HepG2 (cell line): Measurements from ENCODE around the gene MAN1B1. TPM values are rescaled to one million over a fixed set of nuclear protein-coding genes. Genes with fewer than 3 reads are reported as not detected.

Source experiments
- ADNP ChIP-seq: sonication (generic); formaldehyde crosslinking; IDR thresholded peaks from 2 replicates; pipeline ENCODE4 v1.4.0; 2020; ENCODE audit warnings: missing genetic modification reagents
- AHDC1 ChIP-seq: sonication (generic); formaldehyde crosslinking; IDR thresholded peaks from 2 replicates; pipeline ENCODE4 v1.5.1; 2020; ENCODE audit warnings: mild to moderate bottlenecking, missing genetic modification reagents, borderline replicate concordance
- NCOR1 ChIP-seq: fragments of 200-600 bp; sonication (generic); IDR thresholded peaks from 2 replicates; pipeline ENCODE4 v1.7.0; 2017; ENCODE audit warnings: antibody characterized with exemption, low read length, borderline replicate concordance
- PHF21A ChIP-seq: sonication (generic); formaldehyde crosslinking; IDR thresholded peaks from 2 replicates; pipeline ENCODE4 v1.5.0; 2020; ENCODE audit warnings: mild to moderate bottlenecking, missing genetic modification reagents
- REL ChIP-seq: sonication (generic); formaldehyde crosslinking; conservative IDR thresholded peaks from 2 replicates; pipeline ENCODE4 v1.8.0; 2022; ENCODE audit warnings: mild to moderate bottlenecking, missing genetic modification reagents, moderate library complexity
- ZBTB49 ChIP-seq: sonication (generic); formaldehyde crosslinking; IDR thresholded peaks from 2 replicates; pipeline ENCODE4 v1.4.0; 2020; ENCODE audit warnings: missing genetic modification reagents, borderline replicate concordance
- ZNF124 ChIP-seq: sonication (generic); formaldehyde crosslinking; IDR thresholded peaks from 2 replicates; pipeline ENCODE4 v1.4.0; 2020; ENCODE audit warnings: missing genetic modification reagents
- ZNF143 ChIP-seq: sonication (generic); formaldehyde crosslinking; IDR thresholded peaks from 2 replicates; pipeline ENCODE4 v1.4.0; 2020; ENCODE audit warnings: missing genetic modification reagents
- ZNF441 ChIP-seq: sonication (generic); formaldehyde crosslinking; IDR thresholded peaks from 2 replicates; pipeline ENCODE4 v1.7.0; 2021; ENCODE audit warnings: missing genetic modification reagents, borderline replicate concordance
- polyA plus RNA-seq, 8 experiments: library from polyadenylated mRNA; depleted of rRNA in 3 of 8; stranded (reverse) in 7 of 8; unstranded in 1 of 8; fragments of >200 nt; fragmentation: Illumina TruSeq in 4 of 8; extraction: Trizol in 4 of 8; gene quantifications; 2 replicates each; pipeline versions ENCODE4 v1.2.1 to v1.2.3, GENCODE V29; 2011 to 2016; ENCODE audit warnings: low read depth in 4 of 8, missing spikeins in 1 of 8, mixed read lengths in 1 of 8; ENCODE audit not compliant: insufficient read depth in 1 of 8
- total RNA-seq, 5 experiments: library from RNA; depleted of rRNA; stranded (reverse); fragments of >200 nt; fragmentation: Illumina TruSeq; extraction: Trizol; gene quantifications; 2 replicates each; pipeline ENCODE4 v1.2.3, GENCODE V29; 2016; ENCODE audit warnings: low read depth in 1 of 5
- TF ChIP-seq, protein P1 (sequence below): sonication (generic); formaldehyde crosslinking; IDR thresholded peaks from 2 replicates; pipeline ENCODE4 v1.8.0; 2022; ENCODE audit warnings: mild to moderate bottlenecking, missing genetic modification reagents
- TF ChIP-seq, protein P2 (sequence below): sonication (generic); formaldehyde crosslinking; IDR thresholded peaks from 2 replicates; pipeline ENCODE4 v1.5.0; 2020; ENCODE audit warnings: mild to moderate bottlenecking, missing genetic modification reagents, borderline replicate concordance

Gene MAN1B1
- total and polyA plus RNA-seq, 2 of the 13 experiments (the other 11 are each of a cell fraction or from before 2014, with no cell fraction given) = 48.9 to 59.5 TPM

DNA sequence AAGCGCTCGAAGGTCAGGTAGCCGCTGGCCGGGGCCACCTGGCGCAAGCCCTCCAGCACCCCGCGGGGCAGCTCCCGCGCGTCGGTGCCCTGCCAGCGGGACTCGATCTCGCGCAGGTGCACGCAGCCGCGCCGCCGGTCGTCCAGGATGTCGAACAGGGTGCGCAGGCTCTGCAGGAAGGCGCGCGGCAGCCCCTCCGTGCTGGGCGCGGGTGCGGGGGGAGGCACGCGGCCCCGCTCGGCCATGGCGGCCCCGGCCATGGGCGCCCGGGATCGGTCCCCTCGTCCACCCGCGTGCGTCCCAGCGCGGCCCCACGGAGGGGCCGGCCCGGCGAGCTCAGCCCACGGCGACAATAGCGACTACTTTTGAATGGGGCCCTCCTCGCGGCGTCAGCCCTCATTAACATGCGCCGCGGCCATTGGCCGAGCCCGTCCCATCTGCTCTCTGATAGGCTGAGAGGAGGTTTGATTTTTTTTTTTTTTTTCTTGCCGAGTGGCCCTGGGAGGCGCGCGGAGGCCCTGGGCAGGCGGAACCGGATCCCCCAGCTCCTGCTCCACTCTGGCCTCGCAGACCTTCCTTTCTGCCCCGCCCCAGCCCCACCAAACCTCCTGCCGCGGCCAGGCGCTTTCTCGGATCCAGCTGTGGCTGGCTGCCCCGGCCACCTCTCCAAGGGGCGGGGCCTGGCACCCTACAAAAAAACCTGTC lies 16.4 kb upstream of the MAN1B1 start, which contains the start of gene SAPCD2 (continued):
- TF ChIP-seq, protein P1, sequence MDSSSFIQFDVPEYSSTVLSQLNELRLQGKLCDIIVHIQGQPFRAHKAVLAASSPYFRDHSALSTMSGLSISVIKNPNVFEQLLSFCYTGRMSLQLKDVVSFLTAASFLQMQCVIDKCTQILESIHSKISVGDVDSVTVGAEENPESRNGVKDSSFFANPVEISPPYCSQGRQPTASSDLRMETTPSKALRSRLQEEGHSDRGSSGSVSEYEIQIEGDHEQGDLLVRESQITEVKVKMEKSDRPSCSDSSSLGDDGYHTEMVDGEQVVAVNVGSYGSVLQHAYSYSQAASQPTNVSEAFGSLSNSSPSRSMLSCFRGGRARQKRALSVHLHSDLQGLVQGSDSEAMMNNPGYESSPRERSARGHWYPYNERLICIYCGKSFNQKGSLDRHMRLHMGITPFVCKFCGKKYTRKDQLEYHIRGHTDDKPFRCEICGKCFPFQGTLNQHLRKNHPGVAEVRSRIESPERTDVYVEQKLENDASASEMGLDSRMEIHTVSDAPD (CRISPR knock-in tag) = no peak
- TF ChIP-seq, protein P2, sequence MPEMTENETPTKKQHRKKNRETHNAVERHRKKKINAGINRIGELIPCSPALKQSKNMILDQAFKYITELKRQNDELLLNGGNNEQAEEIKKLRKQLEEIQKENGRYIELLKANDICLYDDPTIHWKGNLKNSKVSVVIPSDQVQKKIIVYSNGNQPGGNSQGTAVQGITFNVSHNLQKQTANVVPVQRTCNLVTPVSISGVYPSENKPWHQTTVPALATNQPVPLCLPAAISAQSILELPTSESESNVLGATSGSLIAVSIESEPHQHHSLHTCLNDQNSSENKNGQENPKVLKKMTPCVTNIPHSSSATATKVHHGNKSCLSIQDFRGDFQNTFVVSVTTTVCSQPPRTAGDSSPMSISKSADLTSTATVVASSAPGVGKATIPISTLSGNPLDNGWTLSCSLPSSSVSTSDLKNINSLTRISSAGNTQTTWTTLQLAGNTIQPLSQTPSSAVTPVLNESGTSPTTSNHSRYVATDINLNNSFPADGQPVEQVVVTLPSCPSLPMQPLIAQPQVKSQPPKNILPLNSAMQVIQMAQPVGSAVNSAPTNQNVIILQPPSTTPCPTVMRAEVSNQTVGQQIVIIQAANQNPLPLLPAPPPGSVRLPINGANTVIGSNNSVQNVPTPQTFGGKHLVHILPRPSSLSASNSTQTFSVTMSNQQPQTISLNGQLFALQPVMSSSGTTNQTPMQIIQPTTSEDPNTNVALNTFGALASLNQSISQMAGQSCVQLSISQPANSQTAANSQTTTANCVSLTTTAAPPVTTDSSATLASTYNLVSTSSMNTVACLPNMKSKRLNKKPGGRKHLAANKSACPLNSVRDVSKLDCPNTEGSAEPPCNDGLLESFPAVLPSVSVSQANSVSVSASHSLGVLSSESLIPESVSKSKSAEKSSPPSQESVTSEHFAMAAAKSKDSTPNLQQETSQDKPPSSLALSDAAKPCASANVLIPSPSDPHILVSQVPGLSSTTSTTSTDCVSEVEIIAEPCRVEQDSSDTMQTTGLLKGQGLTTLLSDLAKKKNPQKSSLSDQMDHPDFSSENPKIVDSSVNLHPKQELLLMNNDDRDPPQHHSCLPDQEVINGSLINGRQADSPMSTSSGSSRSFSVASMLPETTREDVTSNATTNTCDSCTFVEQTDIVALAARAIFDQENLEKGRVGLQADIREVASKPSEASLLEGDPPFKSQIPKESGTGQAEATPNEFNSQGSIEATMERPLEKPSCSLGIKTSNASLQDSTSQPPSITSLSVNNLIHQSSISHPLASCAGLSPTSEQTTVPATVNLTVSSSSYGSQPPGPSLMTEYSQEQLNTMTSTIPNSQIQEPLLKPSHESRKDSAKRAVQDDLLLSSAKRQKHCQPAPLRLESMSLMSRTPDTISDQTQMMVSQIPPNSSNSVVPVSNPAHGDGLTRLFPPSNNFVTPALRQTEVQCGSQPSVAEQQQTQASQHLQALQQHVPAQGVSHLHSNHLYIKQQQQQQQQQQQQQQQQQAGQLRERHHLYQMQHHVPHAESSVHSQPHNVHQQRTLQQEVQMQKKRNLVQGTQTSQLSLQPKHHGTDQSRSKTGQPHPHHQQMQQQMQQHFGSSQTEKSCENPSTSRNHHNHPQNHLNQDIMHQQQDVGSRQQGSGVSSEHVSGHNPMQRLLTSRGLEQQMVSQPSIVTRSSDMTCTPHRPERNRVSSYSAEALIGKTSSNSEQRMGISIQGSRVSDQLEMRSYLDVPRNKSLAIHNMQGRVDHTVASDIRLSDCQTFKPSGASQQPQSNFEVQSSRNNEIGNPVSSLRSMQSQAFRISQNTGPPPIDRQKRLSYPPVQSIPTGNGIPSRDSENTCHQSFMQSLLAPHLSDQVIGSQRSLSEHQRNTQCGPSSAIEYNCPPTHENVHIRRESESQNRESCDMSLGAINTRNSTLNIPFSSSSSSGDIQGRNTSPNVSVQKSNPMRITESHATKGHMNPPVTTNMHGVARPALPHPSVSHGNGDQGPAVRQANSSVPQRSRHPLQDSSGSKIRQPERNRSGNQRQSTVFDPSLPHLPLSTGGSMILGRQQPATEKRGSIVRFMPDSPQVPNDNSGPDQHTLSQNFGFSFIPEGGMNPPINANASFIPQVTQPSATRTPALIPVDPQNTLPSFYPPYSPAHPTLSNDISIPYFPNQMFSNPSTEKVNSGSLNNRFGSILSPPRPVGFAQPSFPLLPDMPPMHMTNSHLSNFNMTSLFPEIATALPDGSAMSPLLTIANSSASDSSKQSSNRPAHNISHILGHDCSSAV (CRISPR knock-in tag) = no peak
- TF ChIP-seq ZNF143 (CRISPR knock-in tag) (no peak), PHF21A (CRISPR knock-in tag) (peak; percentile 91), NCOR1 (no peak), AHDC1 (CRISPR knock-in tag) (no peak), ZBTB49 (no peak), ADNP (no peak), ZNF124 (no peak), REL (CRISPR knock-in tag) (no peak), ZNF441 (CRISPR knock-in tag) (no peak)
